B cell (primary cell): Measurements from ENCODE around the gene LAMP5. TPM values are rescaled to one million over a fixed set of nuclear protein-coding genes. Genes with fewer than 3 reads are reported as not detected.
A peak's percentile ranks its signal among the peaks of the same experiment; 100 is the strongest.

Source experiments
- ATAC-seq: fragments of 200-7000 bp; cut with Tn5 transposase; one replicate; pipeline ENCODE4 v1.10.0; 2021; ENCODE audit warnings: low read depth, mild to moderate bottlenecking, moderate number of reproducible peaks, moderate library complexity
- CTCF ChIA-PET: fragments of 350-600 bp; sonication (Branson Sonifier 250); formaldehyde crosslinking; loops from one replicate; lab custom pipeline; 2021; ENCODE audit warnings: antibody characterized with exemption, inconsistent platforms; lab: Charles Lee
- POLR2A ChIA-PET: fragments of 350-600 bp; sonication (Branson Sonifier 250); formaldehyde crosslinking; loops from one replicate; lab custom pipeline; 2021; ENCODE audit warnings: antibody characterized with exemption; lab: Charles Lee
- DNase-seq: peaks from one replicate; pipeline ENCODE4 v3.0.0; 2013
- H2AFZ ChIP-seq: 2 replicates; pipeline ENCODE4 v1.6.1; 2012; ENCODE audit warnings: mild to moderate bottlenecking, low read depth, low read length; ENCODE audit not compliant: insufficient read depth, poor library complexity, severe bottlenecking
- H3K27ac ChIP-seq, 2 donors: 1 replicate in 1 of 2; 2 replicates in 1 of 2; pipeline ENCODE4 v1.5.1; 2012 to 2013; ENCODE audit warnings: low read length in 2 of 2, mild to moderate bottlenecking in 2 of 2, moderate library complexity in 1 of 2
- H3K27me3 ChIP-seq, 4 experiments: fragments of 200-600 bp in 1 of 4; sonication (generic) in 1 of 4; replicated peaks in 1 of 4; 1 replicate in 2 of 4; 2 replicates in 2 of 4; pipeline versions ENCODE4 v1.6.1 to v1.7.0; 2013 to 2016; ENCODE audit warnings: low read length in 3 of 4, mild to moderate bottlenecking in 2 of 4, mixed read lengths in 1 of 4, moderate library complexity in 1 of 4; ENCODE audit not compliant: insufficient read depth in 4 of 4, control insufficient read depth in 3 of 4; ENCODE audit errors: control extremely low read depth in 1 of 4
- H3K36me3 ChIP-seq, 2 experiments: replicated peaks in 1 of 2; 1 replicate in 1 of 2; 2 replicates in 1 of 2; pipeline versions ENCODE4 v1.6.1 to v1.7.1; 2013; ENCODE audit warnings: low read length in 1 of 2; ENCODE audit not compliant: insufficient read depth in 2 of 2, control insufficient read depth in 1 of 2; ENCODE audit errors: control extremely low read depth in 1 of 2, extremely low read depth in 1 of 2
- H3K4me1 ChIP-seq, 2 donors: fragments of 200-600 bp in 1 of 2; sonication (generic) in 1 of 2; 1 replicate in 1 of 2; 2 replicates in 1 of 2; pipeline versions ENCODE4 v1.5.1 to v1.6.1; 2013 to 2017; ENCODE audit warnings: low read length in 2 of 2; ENCODE audit not compliant: control insufficient read depth in 2 of 2, insufficient read depth in 2 of 2
- H3K4me2 ChIP-seq: replicated peaks from 2 replicates; pipeline ENCODE3; 2012; ENCODE audit warnings: mild to moderate bottlenecking, low read depth, low read length; ENCODE audit not compliant: poor library complexity, severe bottlenecking
- H3K4me3 ChIP-seq, 5 experiments: fragments of 200-600 bp in 1 of 5; sonication (generic) in 1 of 5; 1 replicate in 3 of 5; 2 replicates in 2 of 5; pipeline versions ENCODE4 v1.5.1 to v1.7.0; 2011 to 2016; ENCODE audit warnings: low read length in 4 of 5, mild to moderate bottlenecking in 4 of 5, low read depth in 2 of 5, control low read depth in 1 of 5, moderate library complexity in 1 of 5; ENCODE audit not compliant: insufficient read depth in 1 of 5; ENCODE audit errors: control extremely low read depth in 1 of 5, extremely low read depth in 1 of 5
- H3K79me2 ChIP-seq: fragments of 200-600 bp; sonication (generic); one replicate; pipeline ENCODE4 v1.6.0; 2016; ENCODE audit warnings: low read length; ENCODE audit not compliant: control insufficient read depth, insufficient read depth
- H3K9ac ChIP-seq: fragments of 200-600 bp; sonication (generic); 2 replicates; pipeline ENCODE4 v1.6.1; 2017; ENCODE audit warnings: mild to moderate bottlenecking, low read length, moderate library complexity
- H3K9me3 ChIP-seq, 3 donors: one replicate each; pipeline versions ENCODE4 v1.6.1 to v1.7.1; 2013; ENCODE audit warnings: low read length in 2 of 3; ENCODE audit not compliant: control insufficient read depth in 2 of 3, insufficient read depth in 1 of 3; ENCODE audit errors: control extremely low read depth in 1 of 3
- H4K20me1 ChIP-seq: 2 replicates; pipeline ENCODE4 v1.6.0; 2012; ENCODE audit warnings: mild to moderate bottlenecking, low read length; ENCODE audit not compliant: insufficient read depth, control insufficient read depth, poor library complexity, severe bottlenecking
- H3K27ac Mint-ChIP-seq: one replicate; pipeline ENCODE4 v1.8.0; 2021; ENCODE audit warnings: mixed read lengths
- H3K27me3 Mint-ChIP-seq: one replicate; pipeline ENCODE4 v1.8.0; 2021; ENCODE audit warnings: mixed read lengths
- H3K4me1 Mint-ChIP-seq: one replicate; pipeline ENCODE4 v1.8.0; 2021; ENCODE audit warnings: mixed read lengths
- H3K4me3 Mint-ChIP-seq: one replicate; pipeline ENCODE4 v1.8.0; 2021; ENCODE audit warnings: mixed read lengths
- H3K9me3 Mint-ChIP-seq: one replicate; pipeline ENCODE4 v1.8.0; 2022; ENCODE audit warnings: mixed read lengths; ENCODE audit not compliant: insufficient read depth
- EZH2 ChIP-seq: IDR thresholded peaks from 2 replicates; pipeline ENCODE4 v1.6.1; 2012; ENCODE audit warnings: borderline replicate concordance, low read depth, mild to moderate bottlenecking, moderate library complexity, low read length; ENCODE audit not compliant: insufficient read depth, poor library complexity, severe bottlenecking
- WGBS: methylation state at CpG from one replicate; pipeline ENCODE4 v1.1.5; 2013; ENCODE audit warnings: missing lambda C conversion rate; ENCODE audit not compliant: insufficient coverage; 5-methylcytosine and 5-hydroxymethylcytosine counted together
- intact Hi-C: fragments of 100-400 bp; cut with micrococcal nuclease; formaldehyde crosslinking; loops from one replicate; pipeline ENCODE4 v1.10.0; 2022
- polyA plus RNA-seq: library from polyadenylated mRNA; depleted of rRNA; stranded (reverse); fragments of >200 nt; gene quantifications from 2 replicates; pipeline ENCODE4 v1.2.3, GENCODE V29; 2012
- total RNA-seq, 2 donors: library from RNA; stranded (reverse); fragments of 120-200 nt in 1 of 2; gene quantifications; 1 replicate in 1 of 2; 2 replicates in 1 of 2; pipeline versions ENCODE4 v1.2.3 to v1.2.4, GENCODE V29; 2013 to 2022
- TF ChIP-seq, protein P1 (sequence below): fragments of 200-600 bp; IDR thresholded peaks from one replicate; pipeline ENCODE4 v1.8.0; 2022; ENCODE audit warnings: antibody characterized with exemption, mild to moderate bottlenecking

The LAMP5 gene
- total and polyA plus RNA-seq, 2 donors (not counting 1 experiment from before 2014, with no cell fraction given) = 0.17 to 1.3 TPM

DNA sequence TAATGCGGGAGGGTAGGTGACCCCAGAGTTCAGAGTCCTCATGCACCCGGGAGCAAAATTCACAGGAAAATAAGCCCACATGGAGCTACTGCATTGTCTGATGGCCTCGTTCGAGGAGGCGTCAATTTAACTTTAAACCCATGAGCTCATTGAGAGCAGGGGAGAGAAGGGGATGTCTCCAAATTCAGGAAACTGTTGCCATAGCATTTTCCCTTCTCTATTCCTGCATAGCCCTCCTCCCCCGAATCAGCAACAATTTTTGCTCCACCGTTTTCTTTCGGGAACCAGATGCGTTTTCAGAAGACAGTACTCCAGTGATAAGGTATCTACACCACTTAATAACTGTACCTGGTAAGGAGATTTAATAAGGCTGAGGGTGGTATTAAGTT, 324 bp upstream of the LAMP5 start:
- intact Hi-C loops = no loop called here
- H3K36me3 ChIP-seq = no peaks in the 10 kb centered on the region
- DNase-seq (no peak), ATAC-seq (no peak)
- peaks cover 0 to 7% (median 0%) of the 10 kb centered on the region in 3 donors for H3K9me3 ChIP-seq
- no peak overlapping the region for H3K4me2 ChIP-seq
- H3K27me3 Mint-ChIP-seq = peaks cover 64% of the 10 kb centered on the region
- no peak overlapping the region for H3K27ac ChIP-seq
- H3K27ac Mint-ChIP-seq = no peak overlapping the region
- H2AFZ ChIP-seq = peak overlapping the region; percentile 36
- H3K27me3 ChIP-seq = peaks cover 0 to 45% (median 27%) of the 10 kb centered on the region in 4 experiments
- H4K20me1 ChIP-seq = no peaks in the 10 kb centered on the region
- H3K9ac ChIP-seq = no peak overlapping the region
- H3K4me1 ChIP-seq = peaks cover 38 to 48% of the 10 kb centered on the region in 2 donors
- no peak overlapping the region for H3K4me3 ChIP-seq
- peaks cover 40% of the 10 kb centered on the region for H3K4me1 Mint-ChIP-seq
- WGBS = 8% methylated on average over 4 of the region's 9 CpGs
- TF ChIP-seq EZH2 = no peak
- TF ChIP-seq, protein P1, sequence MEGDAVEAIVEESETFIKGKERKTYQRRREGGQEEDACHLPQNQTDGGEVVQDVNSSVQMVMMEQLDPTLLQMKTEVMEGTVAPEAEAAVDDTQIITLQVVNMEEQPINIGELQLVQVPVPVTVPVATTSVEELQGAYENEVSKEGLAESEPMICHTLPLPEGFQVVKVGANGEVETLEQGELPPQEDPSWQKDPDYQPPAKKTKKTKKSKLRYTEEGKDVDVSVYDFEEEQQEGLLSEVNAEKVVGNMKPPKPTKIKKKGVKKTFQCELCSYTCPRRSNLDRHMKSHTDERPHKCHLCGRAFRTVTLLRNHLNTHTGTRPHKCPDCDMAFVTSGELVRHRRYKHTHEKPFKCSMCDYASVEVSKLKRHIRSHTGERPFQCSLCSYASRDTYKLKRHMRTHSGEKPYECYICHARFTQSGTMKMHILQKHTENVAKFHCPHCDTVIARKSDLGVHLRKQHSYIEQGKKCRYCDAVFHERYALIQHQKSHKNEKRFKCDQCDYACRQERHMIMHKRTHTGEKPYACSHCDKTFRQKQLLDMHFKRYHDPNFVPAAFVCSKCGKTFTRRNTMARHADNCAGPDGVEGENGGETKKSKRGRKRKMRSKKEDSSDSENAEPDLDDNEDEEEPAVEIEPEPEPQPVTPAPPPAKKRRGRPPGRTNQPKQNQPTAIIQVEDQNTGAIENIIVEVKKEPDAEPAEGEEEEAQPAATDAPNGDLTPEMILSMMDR = no peak
- no peaks in the 10 kb centered on the region for H3K9me3 Mint-ChIP-seq
- H3K79me2 ChIP-seq = no peaks in the 10 kb centered on the region
- ChIA-PET CTCF (no interaction called here), POLR2A (no interaction called here)
- peak overlapping the region; percentile 55 for H3K4me3 Mint-ChIP-seq

DNA sequence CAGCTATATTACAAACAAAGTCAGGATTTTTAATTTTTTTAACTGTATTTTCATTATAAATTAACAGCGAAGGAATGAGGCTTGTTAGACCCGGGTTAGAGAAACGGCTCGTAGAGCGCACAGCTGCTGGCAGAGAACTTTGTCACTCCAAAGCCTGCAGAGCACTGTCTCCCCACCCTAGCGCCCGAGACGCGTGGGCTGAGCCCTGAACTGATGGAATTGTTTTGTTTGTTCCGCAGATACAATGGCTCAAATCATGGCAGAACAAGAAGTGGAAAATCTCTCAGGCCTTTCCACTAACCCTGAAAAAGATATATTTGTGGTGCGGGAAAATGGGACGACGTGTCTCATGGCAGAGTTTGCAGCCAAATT, 810 bp downstream of the LAMP5 start:
- Histone ChIP-seq H4K20me1 (no peaks in the 10 kb centered on the region), H3K4me1 (peaks cover 32 to 42% of the 10 kb centered on the region in 2 donors), H3K36me3 (no peaks in the 10 kb centered on the region), H3K27ac (no peak overlapping the region), H3K4me3 (peak overlapping the region in 3 of 5 experiments; percentile 3 to 32 (median 21)), H3K9ac (no peak overlapping the region), H3K27me3 (peaks cover 0 to 39% (median 20%) of the 10 kb centered on the region in 4 experiments), H3K79me2 (no peaks in the 10 kb centered on the region), H3K4me2 (peak overlapping the region; percentile 68), H2AFZ (no peak overlapping the region), H3K9me3 (peaks cover 0 to 7% (median 0%) of the 10 kb centered on the region in 3 donors)
- no peak for ATAC-seq
- no peak for TF ChIP-seq EZH2
- TF ChIP-seq, protein P1 = no peak
- peaks cover 34% of the 10 kb centered on the region for H3K4me1 Mint-ChIP-seq
- no peak for DNase-seq
- H3K27me3 Mint-ChIP-seq = peaks cover 63% of the 10 kb centered on the region
- H3K27ac Mint-ChIP-seq = no peak overlapping the region
- CTCF ChIA-PET = no interaction called here
- peak overlapping the region; percentile 60 for H3K4me3 Mint-ChIP-seq
- POLR2A ChIA-PET = no interaction called here
- 18% methylated on average over 5 of the region's 13 CpGs for WGBS
- intact Hi-C loops = no loop called here
- H3K9me3 Mint-ChIP-seq = no peaks in the 10 kb centered on the region
